ENCODE measurements around the gene GPSM1. TPM values are rescaled to one million over a fixed set of nuclear protein-coding genes. Genes with fewer than 3 reads are reported as not detected.

The GPSM1 gene
- total RNA-seq, 6 experiments from 2014 or later: 1.3 to 4.8 (median 4.1) TPM

- peaks cover 0 to 64% (median 20%) of the 10 kb centered on the region in 4 donors for H3K36me3 ChIP-seq
- DNase-seq (peak in 2 of 3 donors; percentile 71 to 81), ATAC-seq (peak; percentile 22 to 94 (median 70))
- no peaks in the 10 kb centered on the region for H3K27me3 ChIP-seq
- H3K27ac ChIP-seq: no peak overlapping the region
- WGBS (ENCODE audit: insufficient coverage, low coverage, low lambda C conversion rate, missing lambda C conversion rate): 20% methylated on average over 1 of the region's 19 CpGs
- H3K9me3 ChIP-seq: no peaks in the 10 kb centered on the region
- TF ChIP-seq, protein P1, sequence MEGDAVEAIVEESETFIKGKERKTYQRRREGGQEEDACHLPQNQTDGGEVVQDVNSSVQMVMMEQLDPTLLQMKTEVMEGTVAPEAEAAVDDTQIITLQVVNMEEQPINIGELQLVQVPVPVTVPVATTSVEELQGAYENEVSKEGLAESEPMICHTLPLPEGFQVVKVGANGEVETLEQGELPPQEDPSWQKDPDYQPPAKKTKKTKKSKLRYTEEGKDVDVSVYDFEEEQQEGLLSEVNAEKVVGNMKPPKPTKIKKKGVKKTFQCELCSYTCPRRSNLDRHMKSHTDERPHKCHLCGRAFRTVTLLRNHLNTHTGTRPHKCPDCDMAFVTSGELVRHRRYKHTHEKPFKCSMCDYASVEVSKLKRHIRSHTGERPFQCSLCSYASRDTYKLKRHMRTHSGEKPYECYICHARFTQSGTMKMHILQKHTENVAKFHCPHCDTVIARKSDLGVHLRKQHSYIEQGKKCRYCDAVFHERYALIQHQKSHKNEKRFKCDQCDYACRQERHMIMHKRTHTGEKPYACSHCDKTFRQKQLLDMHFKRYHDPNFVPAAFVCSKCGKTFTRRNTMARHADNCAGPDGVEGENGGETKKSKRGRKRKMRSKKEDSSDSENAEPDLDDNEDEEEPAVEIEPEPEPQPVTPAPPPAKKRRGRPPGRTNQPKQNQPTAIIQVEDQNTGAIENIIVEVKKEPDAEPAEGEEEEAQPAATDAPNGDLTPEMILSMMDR (IDR thresholded peaks at IDR 0.05): no peak
- TF ChIP-seq POLR2A (IDR thresholded peaks at IDR 0.05): no peak
- H3K4me1 ChIP-seq: no peaks in the 10 kb centered on the region
- intact Hi-C loops (cut with DNase I): no loop called here
- no peak overlapping the region for H3K4me3 ChIP-seq
Measured at GRCh38 chr9:136387217-136387616, 59.9 kb downstream of the GPSM1 start.

DNA sequence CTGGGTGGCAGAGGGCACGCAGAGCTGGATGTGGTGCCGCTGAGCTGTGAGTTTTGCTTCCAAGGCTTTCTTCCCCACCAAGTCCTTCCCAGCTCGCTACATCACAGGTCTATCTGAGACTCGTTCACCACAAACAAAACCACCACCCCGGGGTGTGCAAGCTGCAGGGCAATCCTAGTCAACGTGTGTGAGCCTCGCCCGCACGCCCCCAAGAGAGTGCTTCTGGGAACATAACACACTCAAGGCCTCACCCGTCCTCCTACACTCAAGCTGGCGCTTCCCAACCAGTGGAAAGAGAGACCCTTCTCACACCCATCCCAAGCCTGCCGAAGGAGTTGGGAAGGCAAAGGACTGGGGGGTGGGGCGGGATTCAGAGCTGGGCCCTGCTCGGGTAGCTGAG lies 62.1 kb downstream of the GPSM1 start:
- ATAC-seq (no peak), DNase-seq (no peak)
- Histone ChIP-seq H3K27me3 (no peaks in the 10 kb centered on the region), H3K4me1 (no peaks in the 10 kb centered on the region), H3K9me3 (no peaks in the 10 kb centered on the region), H3K36me3 (peaks cover 0 to 67% (median 19%) of the 10 kb centered on the region in 4 donors), H3K27ac (no peak overlapping the region), H3K4me3 (no peak overlapping the region)
- intact Hi-C loops (cut with DNase I): no loop called here
- TF ChIP-seq, protein P1 (IDR thresholded peaks at IDR 0.05): no peak
- no peak for TF ChIP-seq POLR2A (IDR thresholded peaks at IDR 0.05)
- 85% methylated on average over 5 of the region's 14 CpGs for WGBS (ENCODE audit: insufficient coverage, low coverage, low lambda C conversion rate, missing lambda C conversion rate)

DNA sequence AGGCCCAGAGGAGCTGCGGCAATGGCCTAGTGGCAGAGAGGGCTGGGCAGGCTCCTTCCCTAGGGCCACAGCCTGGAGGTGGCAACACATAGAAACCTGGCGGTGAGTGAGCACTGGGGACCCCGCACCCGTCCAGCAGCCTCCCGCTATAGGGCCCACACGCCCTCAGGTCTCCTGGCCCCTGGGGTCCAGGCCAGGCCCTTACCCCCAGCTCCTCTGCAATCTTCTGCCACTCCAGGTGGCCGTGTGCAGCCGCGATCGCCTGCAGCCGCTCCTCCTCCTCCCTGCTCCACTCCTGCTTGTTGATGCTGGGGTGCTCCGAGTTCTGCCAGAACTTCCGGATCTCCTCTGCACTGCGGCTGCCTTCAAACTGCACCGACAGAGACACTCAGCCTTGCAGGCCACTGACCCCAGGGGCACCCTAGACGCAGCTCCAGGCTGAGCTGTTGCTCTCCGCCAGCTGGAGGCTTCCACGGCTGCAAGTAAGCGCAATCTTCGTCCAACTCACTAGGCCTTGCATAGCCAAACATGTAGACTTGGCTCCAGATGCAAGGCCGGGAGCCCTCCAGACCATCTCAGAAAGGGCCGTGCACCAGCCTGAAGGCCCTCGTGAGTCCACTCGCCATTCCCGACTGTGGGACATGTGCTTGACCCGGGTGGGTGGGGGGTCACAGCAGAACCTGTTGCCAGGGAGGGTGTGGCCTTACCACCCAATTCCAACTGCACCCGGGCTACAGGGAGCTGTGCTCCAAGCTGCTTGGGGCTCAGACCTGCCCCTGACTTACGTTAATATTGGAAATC lies 64.6 kb downstream of the GPSM1 start:
- H3K4me1 ChIP-seq: peaks cover 0 to 22% (median 10%) of the 10 kb centered on the region in 4 donors
- no peak overlapping the region for H3K27ac ChIP-seq
- H3K36me3 ChIP-seq: peaks cover 0 to 71% (median 22%) of the 10 kb centered on the region in 4 donors
- intact Hi-C loops (cut with DNase I): no loop called here
- H3K27me3 ChIP-seq: no peaks in the 10 kb centered on the region
- H3K4me3 ChIP-seq: no peak overlapping the region
- ATAC-seq: no peak
- no peaks in the 10 kb centered on the region for H3K9me3 ChIP-seq
- TF ChIP-seq, protein P1 (IDR thresholded peaks at IDR 0.05): no peak
- no peak for TF ChIP-seq POLR2A (IDR thresholded peaks at IDR 0.05)
- WGBS (ENCODE audit: insufficient coverage, low coverage, low lambda C conversion rate, missing lambda C conversion rate): 70% methylated on average over 8 of the region's 28 CpGs
- DNase-seq: no peak

DNA sequence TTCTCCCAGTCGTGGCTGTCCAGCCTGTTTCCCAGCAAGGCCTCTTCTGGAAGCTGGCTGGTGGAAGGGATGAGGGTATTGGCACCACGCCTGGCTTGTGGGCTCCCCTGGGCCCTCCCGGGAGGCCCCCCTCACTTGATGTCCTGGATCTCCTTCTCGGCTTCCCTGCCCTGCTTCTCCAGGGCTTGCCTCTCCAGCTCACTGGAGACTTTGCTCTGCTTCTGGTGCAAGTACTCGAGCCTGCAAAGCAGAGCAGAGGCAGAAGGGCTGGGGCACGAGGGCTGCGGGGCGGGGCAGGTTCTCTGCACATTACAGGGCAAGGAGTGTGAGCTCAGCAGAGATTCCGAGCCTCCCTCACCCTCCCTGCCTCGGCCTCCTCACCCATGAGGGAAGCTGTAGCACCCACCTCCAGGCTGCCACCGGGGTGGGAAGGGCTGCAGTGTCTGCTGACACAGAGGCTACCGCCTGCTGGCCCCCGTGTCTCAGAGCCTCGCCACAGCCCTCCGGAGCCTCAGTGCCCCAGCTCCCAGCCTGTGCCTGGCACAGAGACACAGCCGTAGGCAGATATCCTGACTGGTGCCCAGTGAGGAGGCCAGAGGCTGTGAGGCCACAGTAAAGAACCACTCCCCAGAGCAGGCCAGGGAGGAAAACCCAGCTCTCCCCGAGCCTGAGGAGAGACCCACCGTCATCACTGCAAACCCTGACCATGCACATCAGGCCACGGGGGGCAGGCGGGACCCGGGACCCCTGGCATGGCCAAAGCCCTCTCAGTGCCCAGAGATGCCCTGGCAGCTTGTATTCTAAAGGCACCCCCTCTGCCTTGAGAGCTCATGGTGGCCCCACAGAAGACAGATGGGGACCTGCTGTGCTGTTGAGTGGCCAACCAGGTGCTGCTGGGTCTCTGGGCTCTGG lies 65.5 kb downstream of the GPSM1 start:
- no peak overlapping the region for H3K27ac ChIP-seq
- H3K4me3 ChIP-seq: no peak overlapping the region
- ATAC-seq (no peak), DNase-seq (no peak)
- intact Hi-C loops (cut with DNase I): no loop called here
- no peak for TF ChIP-seq POLR2A (IDR thresholded peaks at IDR 0.05)
- TF ChIP-seq, protein P1 (IDR thresholded peaks at IDR 0.05): no peak
- 83% methylated on average over 4 of the region's 21 CpGs for WGBS (ENCODE audit: insufficient coverage, low coverage, low lambda C conversion rate, missing lambda C conversion rate)
- H3K36me3 ChIP-seq: peaks cover 0 to 64% (median 18%) of the 10 kb centered on the region in 4 donors
- H3K9me3 ChIP-seq: no peaks in the 10 kb centered on the region
- peaks cover 0 to 23% (median 10%) of the 10 kb centered on the region in 4 donors for H3K4me1 ChIP-seq
- no peaks in the 10 kb centered on the region for H3K27me3 ChIP-seq
